Measurements from ENCODE around the gene DAPK2. TPM values are rescaled to one million over a fixed set of nuclear protein-coding genes. Genes with fewer than 3 reads are reported as not detected.
A peak's percentile ranks its signal among the peaks of the same experiment; 100 is the strongest.
"Not testable (repeated sequence)": the region's sequence is repeated elsewhere in the genome, so short reads cannot be mapped to it uniquely, and the experiment has no call there.

DAPK2 gene
- total RNA-seq, 1 donor from 2014 or later: 36.9 TPM

DNA sequence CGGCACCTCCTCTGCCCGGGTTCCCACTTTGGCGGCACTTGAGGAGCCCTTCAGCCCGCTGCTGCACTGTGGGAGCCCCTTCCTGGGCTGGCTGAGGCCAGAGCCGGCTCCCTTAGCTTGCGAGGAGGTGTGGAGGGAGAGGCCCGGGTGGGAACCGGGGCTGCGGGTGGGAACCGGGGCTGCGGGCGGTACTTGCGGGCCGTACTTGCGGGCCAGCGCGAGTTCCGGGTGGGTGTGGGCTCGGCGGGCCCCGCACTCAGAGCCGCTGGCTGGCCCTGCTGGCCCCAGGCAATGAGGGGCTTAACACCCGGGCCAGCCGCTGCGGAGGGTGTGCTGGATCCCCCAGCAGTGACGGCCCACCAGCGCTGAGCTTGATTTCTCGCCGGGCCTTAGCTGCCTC lies 14.4 kb upstream of the DAPK2 start:
- intact Hi-C loops (cut with DNase I): loop anchor here (10.0 kb wide), 1 partner anchor 396 kb away; no protein-coding TSS in a partner anchor
- ATAC-seq (no peak), DNase-seq (ENCODE audit: low spot score) (no peak)

DNA sequence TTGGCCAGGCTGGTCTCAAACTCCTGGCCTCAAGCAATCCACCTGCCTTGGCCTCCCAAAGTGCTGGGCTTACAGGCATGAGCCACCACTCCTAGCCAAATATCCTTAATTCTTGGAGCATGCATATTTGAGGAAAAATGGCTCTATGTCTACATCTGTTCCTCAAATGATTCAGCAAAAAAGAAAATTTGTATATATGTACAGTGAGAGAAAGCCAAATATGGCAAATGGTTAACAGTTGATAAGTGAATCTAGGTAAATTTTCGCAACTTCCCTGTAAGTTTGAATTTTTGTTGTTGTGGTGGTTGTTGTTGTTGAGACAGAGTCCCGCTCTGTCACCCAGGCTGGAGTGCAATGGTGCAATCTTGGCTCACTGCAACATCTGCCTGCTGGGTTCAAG lies 12.8 kb upstream of the DAPK2 start:
- ATAC-seq; intact Hi-C loops (cut with DNase I); DNase-seq (ENCODE audit: low spot score): not testable (repeated sequence)

DNA sequence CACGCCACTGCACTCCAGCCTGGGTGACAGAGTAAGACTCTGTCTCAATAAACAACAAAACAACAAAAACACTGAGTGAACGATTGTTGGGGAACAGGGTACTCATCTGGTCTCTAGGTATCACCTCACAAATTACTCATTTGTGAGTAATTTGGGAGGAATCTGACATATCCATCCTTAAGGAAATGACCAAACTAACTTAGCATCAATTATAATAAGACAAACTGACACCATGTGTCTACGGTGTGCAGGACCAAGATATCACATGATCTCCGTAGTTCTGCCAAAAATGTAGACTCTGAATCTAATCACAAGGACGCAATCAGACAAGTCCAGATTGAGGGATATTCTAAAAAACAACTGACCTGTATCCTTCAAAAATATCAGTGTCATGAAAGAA lies 12.0 kb upstream of the DAPK2 start:
- intact Hi-C loops (cut with DNase I): no loop called here
- no peak for DNase-seq (ENCODE audit: low spot score)
- ATAC-seq: no peak

DNA sequence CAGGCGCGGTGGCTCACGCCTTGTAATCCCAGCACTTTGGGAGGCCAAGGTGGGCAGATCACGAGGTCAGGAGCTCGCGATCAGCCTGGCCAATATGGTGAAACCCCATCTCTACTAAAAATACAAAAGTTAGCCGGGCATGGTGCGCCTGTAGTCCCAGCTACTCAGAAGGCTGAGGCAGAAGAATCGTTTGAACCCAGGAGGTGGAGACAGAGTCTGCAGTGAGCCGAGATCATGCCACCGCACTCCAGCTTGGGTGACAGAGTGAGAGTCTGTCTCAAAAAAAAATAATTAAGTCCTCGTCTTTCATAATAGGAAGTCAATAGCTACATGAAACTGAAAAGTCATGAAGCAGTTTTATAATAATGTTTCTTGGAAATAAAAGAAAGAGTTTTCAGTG lies 7.4 kb upstream of the DAPK2 start:
- DNase-seq (ENCODE audit: low spot score); ATAC-seq; intact Hi-C loops (cut with DNase I): not testable (repeated sequence)

DNA sequence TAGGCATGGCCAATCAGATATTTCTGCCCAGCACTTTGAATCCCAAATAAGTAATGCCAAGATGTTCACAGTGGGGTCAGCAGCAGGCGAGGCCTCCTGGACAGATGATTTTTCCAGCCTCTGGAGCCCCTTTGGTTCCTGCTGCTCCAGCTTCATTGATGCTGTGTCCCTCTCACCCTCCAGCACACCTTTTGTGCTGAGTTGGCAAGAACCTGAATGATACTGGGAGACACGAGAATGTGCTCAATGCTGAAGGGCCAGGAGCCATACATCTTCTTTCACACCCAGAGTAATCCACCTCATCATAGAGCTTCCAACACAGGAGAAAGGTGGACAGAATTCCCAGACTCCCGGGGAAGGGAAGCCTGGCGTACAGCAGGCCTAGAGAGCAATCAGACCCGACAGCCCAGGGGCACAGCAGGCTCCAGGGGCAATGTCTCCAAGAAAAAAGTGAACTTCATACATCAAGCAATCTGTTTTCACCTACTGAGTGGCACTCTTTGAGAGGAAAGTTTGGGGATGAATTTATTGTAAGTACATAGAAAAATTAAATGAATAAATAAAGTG lies 6.7 kb upstream of the DAPK2 start:
- DNase-seq (ENCODE audit: low spot score): no peak

DNA sequence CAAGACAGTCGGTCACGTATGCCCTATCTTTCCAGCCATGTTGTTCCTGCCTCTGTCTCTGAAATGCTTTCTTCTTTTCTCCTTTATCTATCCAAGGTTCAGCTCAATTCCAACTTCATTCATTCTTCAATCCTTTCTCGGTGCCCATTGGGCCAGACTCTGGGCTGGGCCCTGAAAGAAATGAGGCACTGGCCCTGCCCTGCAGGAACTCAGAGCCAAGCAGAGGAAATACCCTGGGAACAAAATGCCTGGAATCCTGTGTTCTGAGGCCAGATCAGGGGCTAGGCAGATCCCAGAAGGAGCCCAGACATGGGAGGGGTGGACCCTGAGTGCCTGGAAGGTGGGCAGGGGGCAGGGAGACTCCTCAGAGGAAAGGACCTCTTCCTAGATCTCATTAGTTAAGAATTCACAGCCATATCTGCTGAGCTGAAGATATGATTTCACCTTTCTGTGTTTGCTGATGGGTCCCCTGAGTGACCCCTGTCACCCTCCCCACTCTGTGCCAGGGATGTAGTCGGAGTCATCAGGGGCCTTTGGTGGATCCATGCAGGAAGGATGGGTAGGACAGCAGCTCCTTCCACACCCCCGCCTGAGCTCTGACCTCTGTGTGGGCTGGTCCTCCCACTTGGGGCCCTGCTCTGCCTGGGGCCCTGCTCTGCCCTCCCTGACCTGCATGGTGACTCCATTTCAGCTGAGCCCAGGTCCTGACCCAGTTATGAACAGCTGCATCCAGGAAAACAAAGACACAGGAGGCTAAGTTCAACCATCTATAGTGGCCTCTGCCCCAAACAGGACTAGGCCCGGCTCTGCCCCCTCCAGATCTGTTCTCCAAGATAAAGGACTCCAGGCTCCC lies 5.3 kb upstream of the DAPK2 start:
- intact Hi-C loops (cut with DNase I): no loop called here
- DNase-seq (ENCODE audit: low spot score) (no peak), ATAC-seq (no peak)

More for the DNA sequence above, 6.7 kb upstream of the DAPK2 start:
- no peak for ATAC-seq
- intact Hi-C loops (cut with DNase I): no loop called here

DNA sequence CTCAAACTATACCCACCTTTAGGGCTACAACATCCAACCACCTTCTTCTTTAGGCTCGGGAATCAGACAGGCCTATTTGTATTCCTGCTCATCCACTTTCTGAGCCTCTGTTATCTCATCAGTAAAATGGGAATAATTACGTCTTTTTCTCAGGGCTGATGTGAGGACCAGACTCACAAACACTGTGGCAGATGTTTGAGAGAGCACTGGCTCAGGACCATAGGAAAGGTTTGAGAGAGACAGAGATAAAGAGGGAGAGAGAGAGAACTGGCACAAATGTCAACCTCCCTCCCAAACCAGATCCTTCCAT lies 4.8 kb upstream of the DAPK2 start:
- intact Hi-C loops (cut with DNase I): no loop called here
- no peak for DNase-seq (ENCODE audit: low spot score)

DNA sequence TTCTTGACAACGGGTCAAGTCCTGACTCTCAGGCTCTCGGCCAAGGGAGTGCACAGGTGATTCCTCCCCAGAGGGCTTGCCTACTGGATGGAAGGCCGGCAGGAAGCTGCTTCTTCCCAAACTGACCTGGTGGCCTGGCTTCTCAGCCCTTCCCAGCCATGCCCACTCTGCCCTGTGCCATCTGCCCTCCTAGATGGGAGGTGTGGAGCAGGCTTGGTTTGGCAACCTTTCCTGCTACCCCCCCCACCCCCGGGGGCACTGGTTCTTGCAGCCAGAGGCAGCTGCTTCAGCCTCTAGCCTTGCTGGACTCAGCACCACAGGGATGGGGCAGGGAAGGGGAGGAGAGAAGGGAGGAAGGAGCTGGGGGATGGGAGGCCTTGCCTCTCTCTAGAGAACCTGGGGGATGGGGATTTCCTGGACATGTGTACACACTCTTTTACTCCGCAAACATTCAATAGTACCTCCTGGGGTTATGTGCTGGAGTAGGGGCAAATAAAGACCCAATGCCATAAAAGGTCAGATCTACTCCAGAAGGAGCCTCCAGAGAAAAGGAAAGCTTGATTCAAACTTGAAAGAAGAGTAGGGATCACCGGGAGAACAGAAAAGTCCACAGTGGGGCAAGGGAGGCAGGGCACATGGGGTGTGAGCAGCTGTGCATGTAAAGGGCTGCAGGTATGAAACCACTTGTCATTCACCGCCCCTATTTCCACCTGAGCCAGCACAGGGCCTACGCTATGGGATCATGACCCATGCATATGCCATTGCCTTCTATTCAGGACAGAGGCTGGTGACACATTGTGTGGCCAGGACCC lies 4.2 kb upstream of the DAPK2 start:
- DNase-seq (ENCODE audit: low spot score) (peak; percentile 69), ATAC-seq (peak; percentile 59)
- intact Hi-C loops (cut with DNase I): no loop called here

More for the DNA sequence above, 4.8 kb upstream of the DAPK2 start:
- ATAC-seq: no peak

DNA sequence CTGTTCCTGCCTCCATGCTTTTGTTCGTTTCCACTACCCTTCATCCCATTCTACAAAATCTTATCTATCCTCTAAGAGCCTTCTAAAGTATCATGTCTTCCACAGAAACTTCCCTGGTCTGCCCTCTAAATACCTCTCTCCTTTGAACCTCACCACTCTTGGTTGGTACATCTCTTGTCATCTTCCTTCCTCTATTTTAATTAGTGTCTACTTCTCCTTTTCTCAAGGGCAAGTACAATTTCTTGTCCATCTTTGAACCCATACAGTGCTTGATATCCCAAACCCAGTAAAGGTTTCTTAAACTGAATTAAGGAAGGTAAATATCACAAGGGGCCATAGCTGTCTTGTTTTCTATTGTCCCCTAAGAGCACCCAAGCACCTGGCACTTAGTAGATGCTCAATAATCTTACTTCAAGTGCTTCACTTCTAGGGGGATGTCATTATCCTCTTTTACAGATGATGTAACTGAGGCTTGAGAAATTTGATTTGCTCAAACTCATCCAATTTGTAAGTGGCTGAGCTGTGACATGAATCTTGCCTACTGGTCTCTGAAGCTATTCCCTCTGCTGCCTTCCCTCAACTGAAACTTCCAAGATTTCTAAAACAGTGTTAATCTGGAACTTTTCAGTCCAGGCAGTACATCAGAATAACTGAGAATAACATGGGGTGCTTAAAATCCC lies 2.6 kb upstream of the DAPK2 start:
- intact Hi-C loops (cut with DNase I): no loop called here
- ATAC-seq (no peak), DNase-seq (ENCODE audit: low spot score) (no peak)

DNA sequence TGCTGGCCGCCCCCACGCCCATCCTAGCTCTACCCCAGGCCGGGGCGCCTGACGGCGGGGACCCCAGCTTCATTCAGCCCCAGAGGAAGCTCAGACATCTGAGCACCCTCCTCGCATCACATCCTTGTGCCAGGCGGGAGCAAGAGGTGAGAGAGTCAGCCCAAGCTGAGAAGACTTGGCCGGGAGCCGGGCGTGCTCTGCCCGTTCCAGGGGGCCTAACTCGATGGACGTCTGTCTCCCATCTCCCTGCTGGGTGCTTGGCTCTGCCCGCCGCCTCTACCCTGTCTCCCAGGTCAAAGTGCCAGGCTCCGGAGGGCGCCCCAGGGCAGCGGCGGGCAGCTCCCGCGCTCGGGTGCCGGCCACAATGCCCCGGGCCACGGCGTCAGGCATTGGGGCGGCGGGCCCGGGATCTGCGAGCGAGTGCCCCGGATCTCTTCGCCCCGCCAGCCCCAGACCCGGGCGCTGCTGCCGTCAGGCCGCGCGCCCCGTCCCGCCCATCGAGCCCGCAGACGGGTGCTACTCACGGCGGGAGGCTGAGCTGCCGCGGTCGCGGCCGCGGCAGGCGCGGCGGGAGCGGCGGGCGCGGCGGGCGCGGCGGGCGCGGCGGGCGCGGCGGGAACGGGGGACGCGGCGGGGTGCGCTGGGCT lies 388 bp downstream of the DAPK2 start:
- DNase-seq (ENCODE audit: low spot score) (no peak), ATAC-seq (no peak)
- intact Hi-C loops (cut with DNase I): no loop called here

DNA sequence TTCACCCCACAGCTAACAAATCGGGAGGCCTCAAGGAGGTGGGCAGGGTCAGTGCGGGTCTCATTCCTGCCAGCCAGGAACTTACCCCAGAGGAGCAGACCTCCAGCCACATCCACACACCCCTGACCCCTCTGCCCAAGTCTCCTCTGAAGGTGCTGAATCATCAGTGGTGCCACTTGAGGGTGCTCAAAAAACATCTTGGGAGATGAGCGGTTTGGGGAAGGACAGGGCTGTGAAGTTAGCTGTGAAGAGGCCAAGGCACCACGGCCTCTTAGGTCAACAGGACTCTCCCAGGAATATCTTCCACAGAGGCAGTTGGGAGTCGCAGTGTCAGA lies 1.2 kb downstream of the DAPK2 start:
- DNase-seq (ENCODE audit: low spot score) (no peak), ATAC-seq (peak; percentile 6)
- intact Hi-C loops (cut with DNase I): no loop called here

DNA sequence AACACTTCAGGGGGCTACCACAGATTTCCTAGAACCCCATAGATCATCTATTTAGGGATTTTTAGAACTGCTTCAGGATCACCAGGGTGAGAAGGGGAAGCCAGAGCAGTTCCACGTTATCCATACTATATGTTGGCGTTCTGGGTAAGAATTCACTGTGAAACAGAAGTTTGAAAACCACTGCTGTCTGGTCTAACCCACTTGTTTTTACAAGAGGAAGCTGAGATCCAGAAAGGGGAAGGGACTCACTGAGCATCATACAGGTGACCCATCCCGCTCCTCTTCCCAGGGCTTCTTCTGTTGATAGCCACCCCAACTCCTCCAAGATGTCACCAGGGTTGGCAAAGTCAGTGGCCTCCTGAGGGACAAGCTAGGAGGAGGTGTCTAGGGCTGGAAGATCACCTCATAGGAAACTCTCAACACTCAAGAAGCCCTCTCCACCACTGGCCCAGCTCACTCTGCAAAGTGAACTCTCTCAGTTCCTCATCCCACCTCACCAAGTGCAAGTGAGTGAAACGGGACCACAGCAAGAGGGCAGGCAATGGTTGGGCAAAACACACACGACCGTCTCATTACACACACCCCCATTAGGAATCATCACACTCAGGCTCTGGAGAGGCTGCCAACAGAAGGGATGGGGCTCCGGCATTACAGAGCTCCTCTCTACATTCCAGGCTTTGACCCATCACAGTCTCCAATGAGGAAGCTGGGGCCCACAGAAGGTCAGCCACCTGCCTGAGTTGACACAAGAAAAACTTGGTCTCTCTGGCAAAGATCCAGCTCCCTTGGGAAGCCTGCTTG lies 1.8 kb downstream of the DAPK2 start:
- DNase-seq (ENCODE audit: low spot score): no peak
- intact Hi-C loops (cut with DNase I): no loop called here

DNA sequence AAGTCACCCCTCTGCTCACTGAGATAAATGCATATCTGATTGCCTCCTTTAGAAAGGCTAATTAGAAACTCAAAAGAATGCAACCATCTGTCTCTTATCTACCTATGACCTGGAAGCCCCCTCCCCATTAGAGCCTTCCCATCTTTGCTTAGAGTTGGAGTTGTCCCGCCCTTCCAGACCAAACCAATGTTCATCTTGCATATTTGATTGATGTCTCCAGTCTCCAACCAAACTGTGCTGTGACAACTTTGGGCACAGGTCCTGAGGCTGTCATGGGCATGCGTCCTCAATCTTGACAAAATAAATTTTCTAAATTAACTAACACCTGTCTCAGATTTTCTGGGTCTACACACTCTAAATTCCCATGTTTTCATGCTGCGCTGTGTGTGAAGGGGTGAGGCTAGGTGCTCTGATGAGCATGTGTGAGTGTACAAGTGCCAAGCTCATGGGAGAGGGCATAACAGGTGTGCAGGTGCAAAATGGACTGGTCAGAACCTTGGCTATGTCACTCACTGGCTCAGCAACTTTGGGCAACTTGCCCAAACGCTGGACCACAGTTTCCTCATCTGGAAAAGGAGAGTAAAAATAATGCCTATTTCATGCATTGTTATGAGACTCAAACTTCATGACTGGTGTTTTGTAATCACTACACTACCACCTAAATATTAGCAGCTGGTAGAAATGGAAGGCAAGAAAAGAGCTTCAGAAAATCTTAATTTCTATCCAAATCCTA lies 7.2 kb downstream of the DAPK2 start:
- no peak for ATAC-seq
- no peak for DNase-seq (ENCODE audit: low spot score)
- intact Hi-C loops (cut with DNase I): no loop called here

More for the DNA sequence above, 1.8 kb downstream of the DAPK2 start:
- ATAC-seq: peak; percentile 16

DNA sequence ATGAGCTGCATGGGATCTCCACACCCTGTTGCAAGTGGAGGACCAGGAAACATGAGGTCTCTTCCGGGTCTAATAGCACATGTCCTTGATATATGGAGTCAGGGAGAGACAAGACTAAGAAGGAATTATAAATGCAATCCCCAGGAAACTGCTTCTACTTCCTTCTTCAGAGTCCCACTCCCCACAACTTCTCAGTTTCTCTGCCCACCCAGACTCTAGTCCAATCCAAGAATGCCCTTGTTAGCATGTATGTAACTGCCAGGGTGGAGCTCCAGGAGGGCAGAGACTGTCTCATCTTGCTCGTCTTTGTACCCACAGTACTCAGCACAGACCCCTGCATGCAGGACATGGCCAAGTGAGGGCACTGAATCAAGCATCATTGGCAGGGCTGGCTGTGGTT lies 8.3 kb downstream of the DAPK2 start:
- ATAC-seq (no peak), DNase-seq (ENCODE audit: low spot score) (no peak)
- intact Hi-C loops (cut with DNase I): no loop called here

DNA sequence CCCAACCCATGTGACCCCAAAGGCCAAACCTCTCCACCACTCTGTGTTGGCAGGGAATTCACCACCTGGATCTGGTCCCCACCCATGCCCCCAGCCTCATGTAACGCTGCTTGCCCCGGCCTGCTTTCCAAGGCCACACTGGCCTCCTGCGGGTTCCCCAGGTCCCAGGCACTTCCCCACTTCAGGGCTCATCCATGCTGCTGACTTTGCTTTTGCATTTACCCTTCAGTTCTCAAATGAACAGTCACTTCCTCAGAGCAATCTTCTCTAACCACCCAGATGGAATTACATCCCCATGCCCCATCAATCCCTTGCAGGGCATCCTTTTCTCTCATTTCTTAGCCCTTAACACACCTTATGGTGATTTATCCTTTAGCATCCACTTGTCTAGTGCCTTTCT lies 9.2 kb downstream of the DAPK2 start:
- ATAC-seq: peak; percentile 32
- intact Hi-C loops (cut with DNase I): no loop called here
- DNase-seq (ENCODE audit: low spot score): no peak

DNA sequence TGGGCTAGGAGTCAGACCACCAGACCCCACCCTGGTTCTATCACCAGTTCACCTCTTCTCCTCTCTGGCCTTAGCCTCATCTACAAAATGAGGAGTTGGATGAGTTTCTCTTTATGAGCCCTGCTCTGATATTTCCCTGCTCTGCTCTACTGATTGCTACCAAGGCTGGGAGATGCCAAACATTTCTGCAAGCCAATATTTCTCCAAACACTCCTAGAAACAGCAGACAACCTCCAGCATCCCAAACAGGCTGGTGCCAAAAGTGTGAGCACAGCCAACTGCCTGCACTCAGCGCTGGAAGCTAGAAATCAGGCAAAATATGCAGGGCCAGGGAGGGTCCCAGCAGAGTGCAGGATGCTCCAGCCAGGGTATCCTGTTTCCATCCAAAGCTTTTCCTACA lies 10.8 kb downstream of the DAPK2 start:
- intact Hi-C loops (cut with DNase I): no loop called here
- DNase-seq (ENCODE audit: low spot score) (no peak), ATAC-seq (no peak)

DNA sequence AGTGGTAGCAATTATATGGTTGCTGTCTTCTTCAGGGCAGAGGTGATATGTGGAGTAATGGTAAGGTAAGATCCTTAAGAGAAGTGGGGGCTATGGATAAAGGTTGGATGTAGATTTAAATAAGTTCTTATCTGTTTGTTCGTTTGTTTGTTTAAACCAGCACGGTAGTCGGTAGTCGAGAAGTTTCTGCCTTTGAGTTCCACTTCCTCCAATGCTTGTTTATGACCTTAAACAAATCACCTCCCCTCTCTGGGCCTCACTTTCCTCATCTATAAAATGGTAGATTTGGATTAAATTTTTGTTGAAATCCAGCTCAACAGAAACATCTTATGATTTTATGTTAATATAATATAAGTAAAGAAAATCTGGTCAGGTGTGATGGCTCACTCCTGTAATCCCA lies 11.8 kb downstream of the DAPK2 start:
- DNase-seq (ENCODE audit: low spot score): no peak
- ATAC-seq: no peak

DNA sequence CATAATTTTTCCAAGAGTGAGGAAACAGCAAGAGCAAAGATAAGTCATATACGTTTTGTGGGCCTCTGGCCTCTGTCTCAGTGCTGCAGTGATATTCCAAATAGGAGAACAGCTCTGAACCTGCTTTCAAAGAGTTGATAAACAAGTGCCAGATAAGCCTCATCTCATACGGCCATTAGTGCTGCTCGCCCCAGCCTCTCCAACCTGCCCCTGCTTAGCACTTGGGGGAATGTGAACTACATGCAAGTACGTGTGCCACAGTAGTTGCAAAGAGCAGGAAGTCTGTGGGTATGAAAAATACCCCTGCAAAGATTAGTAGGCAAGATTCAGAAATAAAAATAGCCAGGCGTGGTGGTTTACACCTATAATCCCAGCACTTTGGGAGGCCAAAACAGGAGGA lies 14.0 kb downstream of the DAPK2 start:
- no peak for ATAC-seq
- intact Hi-C loops (cut with DNase I): no loop called here
- no peak for DNase-seq (ENCODE audit: low spot score)

More for the DNA sequence above, 11.8 kb downstream of the DAPK2 start:
- intact Hi-C loops (cut with DNase I): no loop called here
